OCI-LY7 (cell line): Measurements from ENCODE around the gene CABCOCO1. TPM values are rescaled to one million over a fixed set of nuclear protein-coding genes. Genes with fewer than 3 reads are reported as not detected.
"Not testable (repeated sequence)": the region's sequence is repeated elsewhere in the genome, so short reads cannot be mapped to it uniquely, and the experiment has no call there.

Source experiments
- BruUV-seq: library from RNA; stranded (reverse); fragments of 400-500 nt; replicated peaks from 2 replicates; lab custom pipeline; 2021; lab: Mats Ljungman, UMichigan
- CTCF ChIA-PET: fragments of 300-600 bp; sonication (Branson Sonifier 250); formaldehyde crosslinking; loops from one replicate; lab custom pipeline; 2022; ENCODE audit warnings: antibody characterized with exemption; ENCODE audit not compliant: unreplicated experiment; lab: Charles Lee
- POLR2A ChIA-PET: fragments of 300-600 bp; sonication (Branson Sonifier 250); formaldehyde crosslinking; loops from one replicate; lab custom pipeline; 2022; ENCODE audit warnings: antibody characterized with exemption; lab: Charles Lee
- DNase-seq: peaks from one replicate; pipeline ENCODE4 v3.0.0-alpha.2; 2015; ENCODE audit warnings: low spot score
- H2AFZ ChIP-seq: fragments of 200-600 bp; sonication (generic), shearing (Covaris generic); 2 replicates; pipeline ENCODE4 v1.6.1; 2014; ENCODE audit warnings: mild to moderate bottlenecking, antibody characterized with exemption, low read length, moderate library complexity
- H3K27ac ChIP-seq: fragments of 200-600 bp; sonication (generic); 2 replicates; pipeline ENCODE4 v1.5.1; 2014; ENCODE audit warnings: mixed run types, low read depth, mild to moderate bottlenecking, moderate library complexity, low read length, inconsistent platforms; ENCODE audit not compliant: poor library complexity, severe bottlenecking
- H3K36me3 ChIP-seq: fragments of 200-600 bp; sonication (generic); 2 replicates; pipeline ENCODE4 v1.6.1; 2014; ENCODE audit warnings: mild to moderate bottlenecking, antibody characterized with exemption, low read length, moderate library complexity, mixed read lengths; ENCODE audit not compliant: insufficient read depth
- H3K4me1 ChIP-seq: fragments of 200-600 bp; sonication (generic); 2 replicates; pipeline ENCODE4 v1.5.1; 2014; ENCODE audit warnings: mild to moderate bottlenecking, low read length; ENCODE audit not compliant: insufficient read depth, poor library complexity, severe bottlenecking
- H3K4me2 ChIP-seq: fragments of 200-600 bp; sonication (generic); 2 replicates; pipeline ENCODE4 v1.6.1; 2014; ENCODE audit warnings: mild to moderate bottlenecking, low read length
- H3K4me3 ChIP-seq: fragments of 200-600 bp; sonication (generic); 2 replicates; pipeline ENCODE4 v1.5.1; 2014; ENCODE audit warnings: mild to moderate bottlenecking, low read depth, low read length; ENCODE audit not compliant: poor library complexity, severe bottlenecking
- H3K79me2 ChIP-seq: fragments of 200-600 bp; sonication (generic); 2 replicates; pipeline ENCODE4 v1.6.1; 2016; ENCODE audit warnings: low read depth, mild to moderate bottlenecking, low read length, moderate library complexity, mixed read lengths; ENCODE audit not compliant: insufficient read depth
- H3K9me2 ChIP-seq: fragments of 200-600 bp; sonication (generic); 2 replicates; pipeline ENCODE4 v1.6.1; 2016; ENCODE audit warnings: mild to moderate bottlenecking, low read length, mixed read lengths; ENCODE audit not compliant: insufficient read depth
- H3K9me3 ChIP-seq: fragments of 200-600 bp; sonication (generic); 2 replicates; pipeline ENCODE4 v1.6.1; 2014; ENCODE audit warnings: mild to moderate bottlenecking, mixed run types, low read length, mixed read lengths
- H4K20me1 ChIP-seq: fragments of 200-600 bp; sonication (generic); 2 replicates; pipeline ENCODE4 v1.6.1; 2014; ENCODE audit warnings: mild to moderate bottlenecking, antibody characterized with exemption, low read length, moderate library complexity, mixed read lengths; ENCODE audit not compliant: insufficient read depth
- CTCF ChIP-seq: fragments of 200-600 bp; sonication (generic); conservative IDR thresholded peaks from 2 replicates; pipeline ENCODE4 v1.5.1; 2014; ENCODE audit warnings: mild to moderate bottlenecking, antibody characterized with exemption, low read length, moderate library complexity, mixed read lengths
- EZH2phosphoT487 ChIP-seq: fragments of 200-600 bp; sonication (generic); IDR thresholded peaks from 2 replicates; pipeline ENCODE4 v1.6.1; 2018; ENCODE audit warnings: low read depth, borderline replicate concordance, mild to moderate bottlenecking, mixed run types, antibody characterized with exemption, low read length, moderate library complexity, mixed read lengths
- intact Hi-C: fragments of 100-400 bp; cut with micrococcal nuclease; formaldehyde crosslinking; loops from one replicate; pipeline ENCODE4 v1.10.0; 2022; ENCODE audit not compliant: unreplicated experiment
- total RNA-seq, 2 experiments: library from RNA; depleted of rRNA in 1 of 2; stranded (reverse); fragments of >200 nt in 1 of 2; shearing (Covaris generic) in 1 of 2; gene quantifications; 2 replicates each; pipeline ENCODE4 v1.2.3, GENCODE V29; 2014 to 2022

CABCOCO1 gene
- total RNA-seq, 2 experiments from 2014 or later, result not detected

- Histone ChIP-seq H3K9me3 (no peaks in the 10 kb centered on the region), H3K27ac (no peak overlapping the region), H4K20me1 (no peaks in the 10 kb centered on the region), H3K9me2 (no peaks in the 10 kb centered on the region), H3K36me3 (no peaks in the 10 kb centered on the region), H3K4me3 (no peak overlapping the region), H3K79me2 (no peaks in the 10 kb centered on the region), H3K4me2 (no peak overlapping the region), H2AFZ (no peak overlapping the region), H3K4me1 (no peaks in the 10 kb centered on the region)
- CTCF ChIA-PET, result no interaction called here
- BruUV-seq, result no TSS peak
- DNase-seq, result no peak
- intact Hi-C loops, result no loop called here
- TF ChIP-seq EZH2phosphoT487, result no peak
- no peak for TF ChIP-seq CTCF
- POLR2A ChIA-PET, result interaction anchor here (0.6 kb wide), 2 partner anchors 423 to 618 kb away, joined by 3 to 4 read pairs; no protein-coding TSS in a partner anchor
Observed at GRCh38 chr10:61683319-61683718, 20.6 kb downstream of the CABCOCO1 start.

GRCh38 chr10:61684894-61685507 lies 22.3 kb downstream of the CABCOCO1 start:
- no peaks in the 10 kb centered on the region for H3K9me3 ChIP-seq
- no peaks in the 10 kb centered on the region for H3K79me2 ChIP-seq
- POLR2A ChIA-PET, result interaction anchor here (0.7 kb wide), 1 partner anchor 120 kb away, joined by 3 read pairs; no protein-coding TSS in a partner anchor
- H2AFZ ChIP-seq, result no peak overlapping the region
- no TSS peak for BruUV-seq
- no peaks in the 10 kb centered on the region for H3K4me1 ChIP-seq
- H3K27ac ChIP-seq, result no peak overlapping the region
- no peak overlapping the region for H3K4me3 ChIP-seq
- intact Hi-C loops, result no loop called here
- CTCF ChIA-PET, result no interaction called here
- no peaks in the 10 kb centered on the region for H4K20me1 ChIP-seq
- H3K9me2 ChIP-seq, result no peaks in the 10 kb centered on the region
- no peak for DNase-seq
- H3K4me2 ChIP-seq, result no peak overlapping the region
- TF ChIP-seq CTCF, result no peak
- TF ChIP-seq EZH2phosphoT487, result no peak
- no peaks in the 10 kb centered on the region for H3K36me3 ChIP-seq

GRCh38 chr10:61688551-61689308 lies 26.0 kb downstream of the CABCOCO1 start:
- H3K9me2 ChIP-seq, result no peaks in the 10 kb centered on the region
- intact Hi-C loops, result no loop called here
- no peaks in the 10 kb centered on the region for H3K79me2 ChIP-seq
- no peaks in the 10 kb centered on the region for H3K36me3 ChIP-seq
- CTCF ChIA-PET, result no interaction called here
- H3K9me3 ChIP-seq, result no peaks in the 10 kb centered on the region
- H3K27ac ChIP-seq, result no peak overlapping the region
- POLR2A ChIA-PET, result no interaction called here
- TF ChIP-seq CTCF, result no peak
- no peak for TF ChIP-seq EZH2phosphoT487
- H4K20me1 ChIP-seq, result no peaks in the 10 kb centered on the region
- H3K4me2 ChIP-seq, result no peak overlapping the region
- no peak overlapping the region for H3K4me3 ChIP-seq
- DNase-seq, result no peak
- H2AFZ ChIP-seq, result no peak overlapping the region
- no TSS peak for BruUV-seq
- H3K4me1 ChIP-seq, result no peaks in the 10 kb centered on the region

DNA sequence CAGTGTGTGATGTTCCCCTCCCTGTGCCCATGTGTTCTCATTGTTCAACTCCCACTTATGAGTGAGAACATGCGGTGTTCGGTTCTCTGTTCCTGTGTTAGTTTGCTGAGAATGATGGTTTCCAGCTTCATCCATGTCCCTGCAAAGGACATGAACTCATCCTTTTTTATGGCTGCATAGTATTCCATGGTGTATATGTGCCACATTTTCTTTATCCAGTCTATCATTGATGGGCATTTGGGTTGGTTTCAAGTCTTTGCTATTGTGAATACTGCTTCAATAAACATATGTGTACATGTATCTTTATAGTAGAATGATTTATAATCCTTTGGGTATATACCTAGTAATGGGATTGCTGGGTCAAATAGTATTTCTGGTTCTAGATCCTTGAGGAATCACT lies 28.9 kb downstream of the CABCOCO1 start:
- H3K4me1 ChIP-seq, H3K4me3 ChIP-seq, CTCF ChIA-PET, intact Hi-C loops, POLR2A ChIA-PET, DNase-seq, H3K4me2 ChIP-seq, H3K36me3 ChIP-seq, H3K27ac ChIP-seq, H3K9me3 ChIP-seq, H3K9me2 ChIP-seq, BruUV-seq, H2AFZ ChIP-seq, H3K79me2 ChIP-seq, H4K20me1 ChIP-seq: not testable (repeated sequence)
